Smooth muscle cell of the brain vasculature (primary cell): ENCODE measurements around the gene MARCHF3.
"Not testable (repeated sequence)": the region's sequence is repeated elsewhere in the genome, so short reads cannot be mapped to it uniquely, and the experiment has no call there.

Experiments
- DNase-seq: peaks from one replicate; pipeline ENCODE4 v3.0.0-alpha.2; 2012; ENCODE audit warnings: low read depth, low spot score

MARCHF3 gene

DNA sequence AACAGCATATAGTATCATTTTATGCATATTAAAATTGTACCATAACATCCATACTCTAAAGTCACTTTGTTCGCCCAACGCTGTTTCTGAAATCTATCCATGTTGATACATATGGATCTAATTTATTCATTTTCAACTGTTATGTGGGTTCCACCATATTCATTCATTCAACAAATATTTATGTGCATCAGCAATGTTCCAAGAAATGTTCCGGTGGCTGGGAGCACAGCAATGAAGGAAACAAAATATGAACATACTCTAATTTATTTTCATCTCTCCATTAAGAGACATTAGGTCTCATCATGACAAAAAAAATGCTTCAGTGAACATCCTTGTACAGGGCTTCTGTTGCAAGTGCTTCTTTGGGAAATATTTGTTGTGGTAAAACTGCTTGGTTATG lies 75.4 kb downstream of the MARCHF3 start:
- no peak for DNase-seq

DNA sequence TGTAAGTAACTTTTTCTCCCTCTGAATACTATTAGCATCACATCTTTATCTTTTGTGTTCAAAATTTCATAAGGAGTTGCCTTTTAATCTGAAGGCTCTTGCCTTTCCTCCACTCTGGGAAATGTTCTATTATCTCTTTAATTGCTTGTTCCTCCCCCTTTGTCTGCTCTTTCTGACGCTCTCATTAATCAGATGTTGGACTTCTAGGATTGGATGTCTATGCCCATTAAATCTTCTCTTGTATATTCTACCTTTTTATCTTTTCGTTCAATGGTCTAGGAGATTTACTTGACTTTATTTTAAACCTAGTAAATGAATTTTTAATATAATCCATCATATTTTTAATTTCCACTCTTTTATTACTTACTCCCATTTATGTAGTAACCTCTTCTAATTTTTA lies 76.7 kb downstream of the MARCHF3 start:
- DNase-seq = no peak

DNA sequence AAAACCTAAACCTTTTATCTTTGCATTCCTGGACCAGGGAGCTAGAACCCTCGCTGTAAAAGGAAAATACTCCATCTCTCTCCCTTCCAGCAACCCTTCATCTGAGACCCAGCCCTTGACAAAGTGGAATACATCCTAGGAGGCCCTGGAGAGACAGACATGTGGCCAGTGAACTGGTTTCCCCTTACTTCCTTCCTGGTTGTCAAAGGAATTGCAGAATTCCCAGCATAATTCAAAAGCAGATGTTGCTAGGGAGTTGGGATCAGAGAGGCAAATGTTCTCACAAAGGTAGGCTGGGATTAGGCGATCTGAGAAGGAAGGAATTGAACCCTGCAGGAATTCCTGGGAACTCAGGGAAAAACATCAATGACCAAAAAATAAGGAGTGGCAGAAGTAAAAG lies 80.9 kb downstream of the MARCHF3 start:
- DNase-seq = no peak

DNA sequence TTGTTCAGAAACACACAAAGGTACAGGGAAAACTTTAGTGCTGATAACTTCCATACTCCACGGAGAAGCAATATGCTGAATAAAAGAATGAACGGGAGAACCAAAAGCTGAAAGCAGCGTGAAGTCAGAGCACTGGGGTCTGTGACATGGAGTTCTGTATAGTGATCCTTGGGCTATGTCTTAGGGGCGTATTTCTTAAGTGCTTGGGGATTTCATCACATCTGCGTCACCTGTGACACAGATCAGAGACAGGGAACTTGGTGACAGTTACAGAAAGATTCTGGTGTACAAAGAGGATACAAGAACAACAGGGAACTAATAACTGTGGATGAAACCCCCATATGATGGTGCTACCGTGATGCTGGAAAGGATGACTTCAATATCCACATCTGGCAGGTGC lies 81.9 kb downstream of the MARCHF3 start:
- no peak for DNase-seq

DNA sequence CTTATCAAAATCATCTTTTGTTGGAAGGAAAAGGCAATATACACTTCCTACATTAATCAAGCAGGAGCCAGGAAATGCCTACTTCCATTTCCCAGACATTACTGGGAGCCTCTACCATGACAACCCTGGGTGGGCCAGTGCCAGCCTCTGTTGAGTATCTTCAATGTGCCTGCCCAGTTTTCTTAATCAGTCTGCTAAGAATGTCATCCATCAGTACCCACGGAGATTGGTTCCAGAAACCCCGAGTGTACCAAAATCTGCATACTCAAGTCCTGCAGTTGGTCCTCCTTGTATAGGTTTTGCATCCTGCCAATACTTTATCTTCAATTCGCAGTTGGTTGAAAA lies 82.4 kb downstream of the MARCHF3 start:
- DNase-seq = no peak

DNA sequence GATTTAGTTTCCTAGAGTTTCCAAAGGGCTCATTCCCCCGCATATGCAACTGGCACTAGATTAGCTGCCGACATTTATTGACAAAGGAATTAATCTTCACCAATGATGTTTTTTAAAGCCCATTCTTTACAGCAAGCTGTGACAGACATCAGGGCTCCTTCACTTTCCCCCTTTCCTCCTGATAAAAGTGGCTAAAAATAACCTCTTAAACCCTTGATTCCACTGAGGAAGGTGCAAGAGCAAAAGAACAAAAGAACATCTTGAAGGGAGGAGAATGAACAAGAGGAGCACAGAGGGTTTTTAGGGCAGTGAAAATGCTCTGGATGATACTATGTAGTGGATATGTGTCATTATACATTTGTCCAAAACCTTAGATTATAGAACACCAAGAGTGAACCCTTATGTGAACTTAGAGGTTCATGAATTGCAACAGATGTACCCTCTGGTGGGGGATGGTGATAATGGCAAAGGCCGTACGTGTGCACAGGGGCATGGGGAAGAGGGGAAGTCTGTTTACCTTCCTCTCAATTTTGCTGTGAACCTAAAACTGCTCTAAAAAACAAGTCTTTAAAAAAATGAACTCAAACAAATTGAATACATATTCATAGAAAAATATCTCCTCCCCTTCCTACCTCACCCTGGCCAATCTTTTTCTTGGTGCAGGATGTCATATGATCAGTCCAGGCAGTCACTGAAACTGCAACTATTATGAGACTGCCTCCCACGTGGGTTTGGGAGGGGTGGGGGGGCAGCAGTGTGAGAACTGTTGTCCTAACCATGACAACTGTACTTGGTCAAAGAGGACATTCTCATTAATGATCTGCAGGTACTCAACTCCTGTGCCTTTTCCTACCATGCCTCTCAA lies 83.0 kb downstream of the MARCHF3 start:
- no peak for DNase-seq

DNA sequence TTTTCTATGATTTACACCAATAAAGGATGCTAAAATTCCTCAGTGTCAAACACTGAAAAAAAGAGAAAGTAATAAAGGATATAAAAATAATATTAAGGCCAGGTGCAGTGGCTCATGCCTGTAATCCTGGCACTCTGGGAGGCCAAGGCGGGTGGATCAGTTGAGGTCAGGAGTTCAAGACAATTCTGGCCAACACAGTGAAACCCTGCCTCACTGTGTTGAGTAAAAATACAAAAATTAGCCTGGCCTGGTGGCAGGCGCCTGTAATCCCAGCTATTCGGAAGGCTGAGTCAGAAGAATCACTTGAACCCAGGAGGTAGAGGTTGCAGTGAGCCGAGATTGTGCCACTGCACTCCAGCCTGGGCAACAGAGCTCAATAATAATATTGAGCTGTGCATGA lies 87.5 kb downstream of the MARCHF3 start:
- not testable (repeated sequence) for DNase-seq

DNA sequence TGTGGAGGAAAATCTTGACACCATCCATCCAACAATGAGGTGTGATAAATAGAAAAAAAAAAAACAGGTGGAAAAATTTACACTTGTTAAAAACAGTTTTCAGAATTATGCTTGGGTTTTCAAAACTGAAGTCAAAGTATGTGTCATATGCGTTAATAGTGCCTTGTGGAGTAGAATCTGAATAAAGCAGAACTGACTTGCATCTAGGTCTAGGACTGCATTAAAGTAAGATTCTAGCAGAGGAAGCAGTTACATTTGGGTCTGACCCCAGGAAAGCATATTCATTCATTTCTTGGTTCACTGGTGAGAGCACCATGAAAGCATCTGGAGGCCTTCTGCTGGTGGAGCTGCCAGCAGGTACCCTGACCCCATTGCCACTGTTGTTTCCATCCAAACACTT lies 89.0 kb downstream of the MARCHF3 start:
- no peak for DNase-seq

DNA sequence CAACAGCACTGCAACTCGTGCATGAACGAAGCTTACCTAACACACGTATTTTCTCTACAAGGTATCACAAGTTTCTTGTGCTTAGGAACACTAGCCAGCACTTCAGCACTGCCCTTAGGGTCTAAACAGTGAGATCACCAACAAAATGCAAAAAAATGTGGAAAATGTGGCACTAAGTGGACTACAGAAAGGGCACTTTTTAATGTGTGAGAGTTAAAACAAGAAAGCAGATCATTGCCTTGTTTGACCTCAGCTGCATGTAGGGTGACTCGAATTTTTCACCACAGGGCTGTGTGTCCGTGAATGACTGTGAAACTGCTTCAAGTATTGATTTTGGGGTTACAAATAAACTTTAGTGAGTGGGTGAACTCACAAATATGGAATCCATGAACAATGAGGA lies 90.5 kb downstream of the MARCHF3 start:
- no peak for DNase-seq

DNA sequence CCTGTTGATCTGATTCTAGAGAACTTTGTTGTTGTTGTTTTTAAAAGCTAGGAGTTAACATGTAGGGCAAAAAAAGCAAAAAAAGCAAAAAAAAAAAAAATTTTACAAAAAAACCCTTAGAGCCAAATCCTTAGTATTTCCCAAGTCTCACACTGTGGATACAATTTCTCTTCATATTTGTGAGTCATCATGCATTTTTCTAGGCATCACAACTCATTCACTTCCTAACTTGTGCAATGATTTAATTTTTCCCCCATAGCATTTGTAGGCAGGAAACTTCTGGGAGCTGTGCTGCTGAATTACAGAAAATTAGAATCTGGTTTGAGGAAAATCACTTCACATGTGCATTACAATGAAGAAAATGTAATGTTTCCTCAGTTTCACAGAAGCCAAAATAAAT lies 91.9 kb downstream of the MARCHF3 start:
- DNase-seq = no peak

DNA sequence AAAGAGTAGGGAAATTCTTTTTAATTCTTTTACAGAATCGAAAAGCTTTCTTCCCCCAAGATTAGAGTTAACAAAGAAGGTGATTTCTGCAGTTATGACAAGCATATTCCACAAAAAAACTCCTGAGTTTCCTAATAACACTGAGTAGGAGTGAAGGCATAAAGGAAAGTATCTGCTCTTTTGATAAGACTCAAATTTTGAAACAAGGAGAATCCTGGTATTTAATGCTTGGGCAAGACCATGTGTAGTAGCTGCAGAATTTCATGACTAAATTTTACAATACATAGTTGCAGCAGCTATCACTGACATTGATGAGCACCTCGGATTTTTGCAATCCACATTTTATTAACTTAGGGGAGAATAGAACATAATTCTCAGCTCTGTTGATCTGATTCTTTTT lies 92.6 kb downstream of the MARCHF3 start:
- DNase-seq = no peak

DNA sequence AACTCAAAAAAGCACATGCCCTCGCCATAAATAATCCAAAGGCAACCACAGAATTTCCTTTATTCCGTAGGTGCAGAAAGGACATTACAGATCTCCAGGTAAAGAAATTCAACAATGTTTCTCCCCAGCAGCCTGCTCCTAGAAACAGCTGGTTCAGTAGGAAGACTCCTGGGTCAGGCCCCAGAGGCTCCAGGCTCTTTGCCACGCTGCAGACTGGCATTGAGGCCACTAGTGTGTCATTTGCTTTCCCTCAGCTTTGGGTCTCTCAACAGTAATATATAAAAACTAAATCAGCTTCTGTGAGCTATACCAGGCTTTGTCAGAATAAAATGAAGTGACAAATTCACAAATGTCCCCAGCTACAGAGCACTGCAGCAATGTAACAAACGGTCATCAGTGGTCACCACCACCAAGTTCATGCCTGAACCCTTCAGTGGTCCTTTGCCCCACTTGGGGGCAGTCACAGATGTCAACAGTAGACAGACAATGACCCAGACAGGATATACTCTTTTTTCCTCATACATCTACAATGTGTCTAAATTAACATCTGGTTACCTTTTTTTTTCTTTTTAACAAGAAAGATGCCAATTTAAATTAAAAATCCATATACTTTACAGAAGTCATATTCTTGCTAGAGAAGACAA lies 93.5 kb downstream of the MARCHF3 start:
- no peak for DNase-seq

DNA sequence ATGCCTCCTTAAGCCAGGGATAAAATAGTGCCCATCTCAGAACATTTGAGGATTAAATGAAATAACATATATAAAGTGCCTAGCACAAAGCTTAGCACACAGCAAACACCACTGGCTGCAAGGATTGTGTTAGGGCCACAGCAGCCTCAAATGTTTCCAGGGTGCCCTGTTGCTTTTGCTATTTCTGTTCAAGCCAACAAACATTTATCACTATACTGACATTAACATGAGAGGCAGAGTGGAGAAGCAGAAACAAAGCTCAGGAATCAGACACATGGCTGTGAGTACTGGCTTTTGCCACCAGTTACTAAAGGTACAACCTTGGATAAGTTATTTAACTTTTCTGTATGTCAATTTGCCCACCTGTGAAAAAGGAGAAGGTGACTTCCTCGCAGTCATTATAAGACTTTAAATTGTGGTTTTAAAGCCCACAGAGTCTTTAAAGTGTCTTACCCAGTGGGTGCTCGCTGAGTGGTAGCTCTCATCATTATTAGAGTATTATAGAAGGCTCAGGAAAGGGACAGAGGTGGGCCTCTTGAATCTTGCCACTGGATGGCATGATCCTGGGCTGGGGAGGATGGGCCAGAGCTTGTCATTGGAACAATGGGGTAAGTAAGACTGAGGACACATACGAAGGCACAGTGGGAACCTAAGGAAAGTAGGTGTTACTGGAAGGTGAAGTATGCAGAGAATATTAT lies 98.2 kb downstream of the MARCHF3 start:
- no peak for DNase-seq

DNA sequence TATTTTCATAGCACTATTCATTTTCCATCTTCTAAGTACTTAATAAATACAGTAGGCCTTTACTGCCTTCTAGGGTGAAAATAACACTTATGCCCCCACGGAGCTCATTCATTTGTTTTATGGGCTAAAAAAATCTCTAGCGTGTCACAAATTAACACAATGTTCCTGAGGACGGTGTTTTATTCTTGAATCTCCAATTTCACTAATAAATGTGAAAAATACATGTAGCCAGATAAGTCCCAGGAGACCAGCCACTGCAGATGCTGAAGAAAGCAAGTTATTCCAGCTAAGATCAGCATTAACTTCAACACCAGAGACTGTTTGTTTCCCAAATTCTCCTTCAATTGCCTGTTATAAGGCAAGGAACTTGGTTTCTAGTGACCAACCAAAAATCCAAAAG lies 102.3 kb downstream of the MARCHF3 start:
- no peak for DNase-seq

DNA sequence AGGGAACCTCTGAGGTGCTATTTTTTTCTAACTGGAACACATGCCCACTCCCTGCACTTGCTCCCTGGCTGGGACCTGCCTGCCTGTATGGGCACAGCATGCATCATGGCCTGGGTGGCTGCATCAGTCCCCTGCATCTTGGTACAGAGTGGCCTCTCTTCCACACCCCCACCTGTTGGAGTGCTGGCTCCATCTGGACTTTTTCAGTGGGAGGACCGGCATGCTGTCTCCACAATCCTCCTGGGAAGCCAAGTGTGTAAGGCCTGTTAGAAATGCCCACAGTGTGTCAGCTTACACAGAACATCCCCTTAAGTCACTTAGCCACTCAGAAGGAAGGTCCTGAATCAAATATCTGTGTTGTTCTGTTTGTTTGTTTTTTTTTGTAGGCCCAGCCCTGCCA lies 102.9 kb downstream of the MARCHF3 start:
- DNase-seq = no peak

DNA sequence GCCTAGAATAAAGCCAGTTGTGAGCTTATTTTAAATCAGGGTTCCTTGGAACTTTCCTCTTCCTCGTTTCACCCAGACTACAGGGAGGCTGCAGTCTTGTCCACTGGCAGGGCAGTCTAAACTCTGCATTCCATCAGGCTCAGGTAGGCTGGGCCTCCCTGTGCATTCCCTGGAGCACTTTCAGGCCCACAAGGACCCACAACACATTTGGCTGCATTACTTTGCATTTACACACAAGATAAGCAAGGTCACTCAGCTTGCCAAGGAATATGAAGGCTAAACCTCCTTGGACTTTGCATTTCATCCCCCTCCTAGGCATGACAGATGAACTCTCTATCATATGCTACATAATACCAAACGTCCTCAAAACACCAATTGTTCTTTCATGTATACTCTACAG lies 104.2 kb downstream of the MARCHF3 start:
- DNase-seq = no peak

DNA sequence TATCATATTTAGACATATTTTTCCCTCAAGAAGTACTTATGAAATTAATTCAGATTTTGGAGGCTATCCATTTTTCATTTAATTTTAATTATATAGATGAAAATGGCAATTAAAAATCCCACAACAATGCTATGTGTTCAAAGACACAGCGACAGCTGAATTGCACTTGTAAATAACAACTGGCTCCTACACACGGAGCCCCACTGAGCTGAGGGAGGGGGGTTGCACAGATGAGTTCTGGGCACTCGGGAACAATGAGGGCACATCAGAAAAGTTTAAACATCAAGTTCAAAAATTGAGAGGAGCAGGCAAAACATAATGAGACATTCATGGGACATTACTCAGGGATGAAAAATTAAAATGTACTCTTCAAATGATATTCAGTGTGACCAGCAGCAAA lies 104.9 kb downstream of the MARCHF3 start:
- DNase-seq = no peak

DNA sequence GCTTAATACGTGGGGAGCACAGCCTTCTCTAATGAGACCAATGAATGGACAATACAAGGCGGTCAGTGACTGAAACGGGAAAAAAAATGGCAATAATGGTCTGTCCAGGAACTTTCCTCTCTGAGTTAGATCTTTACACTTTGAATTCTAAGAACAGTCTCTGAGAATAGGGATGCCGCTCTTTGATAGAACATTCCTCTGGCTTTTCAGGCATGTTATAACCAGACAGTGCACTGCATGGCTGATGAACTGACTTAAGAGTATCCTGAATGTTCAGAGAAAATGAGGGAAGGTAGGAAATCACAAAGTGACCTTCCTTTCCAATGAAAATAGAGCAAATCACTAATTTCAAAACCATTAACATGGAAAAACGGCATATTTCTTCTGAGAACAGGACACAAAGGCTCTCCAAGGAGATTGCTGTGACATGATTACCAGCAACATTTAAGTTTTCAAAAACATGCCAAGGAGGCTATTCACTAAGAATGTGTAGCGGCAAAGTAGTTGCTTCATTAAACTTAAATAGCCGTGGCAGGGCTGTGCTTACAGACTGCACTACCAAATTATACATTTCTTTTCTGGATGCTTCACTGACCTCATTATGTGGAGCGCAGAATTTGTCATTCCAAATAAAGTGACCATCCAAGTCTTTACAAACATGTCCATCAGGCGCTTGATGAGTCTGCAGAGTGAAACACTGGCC lies 105.9 kb downstream of the MARCHF3 start:
- no peak for DNase-seq

DNA sequence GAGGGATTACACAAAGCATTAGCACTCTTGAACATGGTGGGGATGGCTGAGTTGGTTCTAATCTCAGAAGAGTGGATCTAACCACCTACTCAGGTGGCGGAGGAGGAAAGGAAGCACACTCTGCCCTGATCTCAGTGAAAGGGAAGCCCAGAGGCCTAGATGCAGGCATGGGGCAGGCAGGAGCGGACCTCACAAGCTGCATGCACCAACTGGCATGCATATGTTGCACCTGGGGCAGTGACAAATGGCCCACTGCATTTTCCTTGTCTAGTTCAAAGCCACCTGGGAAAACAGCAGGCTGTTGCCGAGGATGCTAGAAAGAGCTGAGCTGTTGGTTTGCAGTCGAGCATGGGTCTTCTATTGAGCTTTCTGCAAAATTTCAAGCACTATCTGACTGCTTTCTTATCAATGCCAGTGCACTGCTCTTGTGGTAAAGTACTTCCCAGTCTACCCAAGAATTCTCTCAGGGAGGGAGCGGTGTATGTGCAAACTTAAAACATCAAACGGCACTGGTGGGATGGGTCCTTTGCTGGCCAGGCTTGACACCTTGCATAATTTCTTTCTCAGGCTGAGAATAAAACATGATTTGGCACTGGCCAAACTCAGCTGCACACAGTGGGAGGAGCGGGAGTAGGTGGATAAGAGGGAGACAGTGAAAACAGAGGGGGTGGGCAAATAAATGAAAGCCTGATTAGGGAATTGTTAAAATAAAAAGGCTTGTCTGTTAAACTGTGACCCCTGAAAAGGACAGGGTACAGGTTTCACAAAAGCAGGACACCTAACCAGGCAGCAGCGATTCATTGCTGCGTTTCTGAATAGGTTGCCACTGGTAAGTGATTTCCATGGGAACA lies 108.9 kb downstream of the MARCHF3 start:
- no peak for DNase-seq

DNA sequence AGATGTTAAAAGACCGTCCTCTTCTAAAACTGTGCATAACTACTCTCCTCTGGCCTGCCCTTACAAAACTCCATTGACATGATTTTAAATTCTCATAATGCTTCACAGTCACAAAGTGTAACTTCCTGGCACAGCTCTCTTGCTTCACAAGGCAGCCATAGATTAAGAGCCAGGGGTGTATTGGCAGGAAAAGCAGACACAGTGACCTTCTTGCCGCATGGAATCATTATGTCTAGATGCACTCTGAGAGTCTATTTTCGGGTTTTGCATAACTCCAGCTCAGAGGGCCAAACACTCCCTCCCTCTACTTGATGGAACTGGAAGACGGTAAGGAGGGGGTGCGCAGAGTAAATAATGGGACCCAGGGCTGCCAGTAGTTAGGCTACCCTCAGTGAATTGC lies 110.1 kb downstream of the MARCHF3 start:
- DNase-seq = no peak

DNA sequence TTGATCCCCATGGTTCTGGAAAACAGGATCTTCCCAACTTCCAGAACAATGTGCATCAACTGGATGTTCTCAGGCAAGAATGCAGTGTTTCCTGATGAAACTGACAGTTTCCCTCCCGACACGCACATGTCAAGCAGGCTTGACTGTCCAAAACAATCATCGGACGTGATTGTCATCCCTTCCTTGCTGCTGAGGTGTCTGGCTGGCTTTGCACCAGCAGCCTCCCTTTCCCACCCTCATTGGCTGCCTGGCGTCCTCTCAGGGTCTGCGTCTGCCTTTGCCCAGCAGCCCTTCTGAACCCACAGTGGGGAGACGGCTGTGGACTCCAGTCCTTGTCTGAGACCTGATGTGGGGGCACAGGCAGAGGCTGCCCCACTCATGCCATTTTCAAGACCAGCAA lies 110.8 kb downstream of the MARCHF3 start:
- no peak for DNase-seq
